Caco-2 (cell line): ENCODE measurements around the gene IL17RA. TPM values are rescaled to one million over a fixed set of nuclear protein-coding genes. Genes with fewer than 3 reads are reported as not detected.
A peak's percentile ranks its signal among the peaks of the same experiment; 100 is the strongest.

Source experiments
- BruUV-seq: library from RNA; stranded (reverse); fragments of 400-500 nt; replicated peaks from 2 replicates; lab custom pipeline; 2021; lab: Mats Ljungman, UMichigan
- CTCF ChIA-PET: fragments of 300-600 bp; sonication (Branson Sonifier 250); formaldehyde crosslinking; loops from one replicate; lab custom pipeline; 2022; ENCODE audit warnings: antibody characterized with exemption; lab: Charles Lee
- POLR2A ChIA-PET: fragments of 300-600 bp; sonication (Branson Sonifier 250); formaldehyde crosslinking; loops from one replicate; lab custom pipeline; 2022; ENCODE audit warnings: antibody characterized with exemption; lab: Charles Lee
- DNase-seq, 2 experiments: peaks; one replicate each; pipeline versions ENCODE4 v3.0.0 to v3.0.0-alpha.2; 2020 to 2022
- H3K27me3 ChIP-seq: replicated peaks from 2 replicates; pipeline ENCODE4 v1.6.0; 2011; ENCODE audit warnings: low read length; ENCODE audit not compliant: control insufficient read depth, insufficient read depth
- H3K36me3 ChIP-seq: 2 replicates; pipeline ENCODE4 v1.5.1; 2011; ENCODE audit warnings: low read length; ENCODE audit not compliant: control insufficient read depth, insufficient read depth
- H3K4me1 ChIP-seq: fragments of 250-450 bp; sonication (Bioruptor Pico); 2 replicates; pipeline ENCODE4 v1.5.1; 2020; ENCODE audit warnings: mild to moderate bottlenecking
- H3K4me3 ChIP-seq: 2 replicates; pipeline ENCODE4 v1.5.1; 2011; ENCODE audit warnings: low read depth, mild to moderate bottlenecking, control low read depth, low read length
- H3K9me3 ChIP-seq: fragments of 250-450 bp; sonication (Bioruptor Pico); 2 replicates; pipeline ENCODE4 v1.5.1; 2020; ENCODE audit warnings: mild to moderate bottlenecking, moderate library complexity
- H3K27ac Mint-ChIP-seq: one replicate; pipeline ENCODE4 v1.8.0; 2022; ENCODE audit warnings: mixed read lengths; ENCODE audit not compliant: unreplicated experiment
- H3K27me3 Mint-ChIP-seq: one replicate; pipeline ENCODE4 v1.8.0; 2022; ENCODE audit warnings: mixed read lengths; ENCODE audit not compliant: insufficient read depth, unreplicated experiment
- H3K36me3 Mint-ChIP-seq: one replicate; pipeline ENCODE4 v1.8.0; 2022; ENCODE audit warnings: mild to moderate bottlenecking, mixed read lengths; ENCODE audit not compliant: insufficient read depth, unreplicated experiment
- H3K4me1 Mint-ChIP-seq: one replicate; pipeline ENCODE4 v1.8.0; 2022; ENCODE audit warnings: low read depth, mixed read lengths; ENCODE audit not compliant: unreplicated experiment
- H3K4me3 Mint-ChIP-seq: one replicate; pipeline ENCODE4 v1.8.0; 2022; ENCODE audit warnings: mild to moderate bottlenecking, moderate library complexity, mixed read lengths; ENCODE audit not compliant: unreplicated experiment
- H3K9me3 Mint-ChIP-seq: one replicate; pipeline ENCODE4 v1.8.0; 2022; ENCODE audit warnings: mixed read lengths; ENCODE audit not compliant: unreplicated experiment
- CTCF ChIP-seq, 2 experiments: fragments of 200-600 bp in 1 of 2; IDR thresholded peaks; 1 replicate in 1 of 2; 2 replicates in 1 of 2; pipeline versions ENCODE4 v1.5.1 to v1.8.0; 2011 to 2022; ENCODE audit warnings: antibody characterized with exemption in 1 of 2, control low read depth in 1 of 2, inconsistent platforms in 1 of 2, low read depth in 1 of 2, low read length in 1 of 2, mild to moderate bottlenecking in 1 of 2, moderate library complexity in 1 of 2; ENCODE audit not compliant: insufficient read depth in 1 of 2, severe bottlenecking in 1 of 2, unreplicated experiment in 1 of 2
- intact Hi-C: fragments of 100-400 bp; cut with micrococcal nuclease; formaldehyde crosslinking; loops from one replicate; pipeline ENCODE4 v1.10.0; 2022; ENCODE audit not compliant: unreplicated experiment
- total RNA-seq: library from RNA; stranded (reverse); gene quantifications from 2 replicates; pipeline ENCODE4 v1.2.3, GENCODE V29; 2022

IL17RA gene
- total RNA-seq, 1 experiment from 2014 or later, result 14.5 TPM

GRCh38 chr22:17119481-17120202 lies 34.8 kb downstream of the IL17RA start:
- H3K27me3 Mint-ChIP-seq, result peaks cover 13% of the 10 kb centered on the region

GRCh38 chr22:17120281-17120680 lies 35.5 kb downstream of the IL17RA start:
- Mint-ChIP-seq H3K9me3 (no peaks in the 10 kb centered on the region), H3K27ac (no peak overlapping the region), H3K4me1 (peaks cover 9% of the 10 kb centered on the region), H3K27me3 (peaks cover 15% of the 10 kb centered on the region), H3K36me3 (no peaks in the 10 kb centered on the region), H3K4me3 (peak overlapping the region; percentile 85)
- DNase-seq, result peak; percentile 73 to 88
- H3K4me1 ChIP-seq, result peaks cover 5% of the 10 kb centered on the region; the same call in 1 of the 2 replicates
- no TSS peak for BruUV-seq
- TF ChIP-seq CTCF (IDR thresholded peaks at IDR 0.05; ENCODE audit: insufficient read depth in 1 of 2, low read depth in 1 of 2, low read length in 1 of 2, severe bottlenecking in 1 of 2, unreplicated experiment in 1 of 2), result no peak
- no peaks in the 10 kb centered on the region for H3K27me3 ChIP-seq
- peak overlapping the region; percentile 47; the same call in 1 of the 2 replicates for H3K4me3 ChIP-seq
- H3K9me3 ChIP-seq, result no peaks in the 10 kb centered on the region
- ChIA-PET POLR2A (no interaction called here), CTCF (no interaction called here)
- intact Hi-C loops, result loop anchor here (5.0 kb wide), 1 partner anchor 38 kb away; the partner anchor contains the start of gene IL17RA
- no peaks in the 10 kb centered on the region for H3K36me3 ChIP-seq

More at GRCh38 chr22:17119481-17120202, 34.8 kb downstream of the IL17RA start:
- Mint-ChIP-seq H3K4me1 (peaks cover 9% of the 10 kb centered on the region), H3K9me3 (no peaks in the 10 kb centered on the region), H3K36me3 (no peaks in the 10 kb centered on the region), H3K27ac (no peak overlapping the region), H3K4me3 (peak overlapping the region; percentile 85)
- no peaks in the 10 kb centered on the region for H3K9me3 ChIP-seq
- POLR2A ChIA-PET, result no interaction called here
- BruUV-seq, result no TSS peak
- intact Hi-C loops, result loop anchor here (5.0 kb wide), 1 partner anchor 37 kb away; the partner anchor contains the start of gene IL17RA
- H3K4me1 ChIP-seq, result peaks cover 5% of the 10 kb centered on the region; the same call in 1 of the 2 replicates
- no peak for DNase-seq
- no peaks in the 10 kb centered on the region for H3K36me3 ChIP-seq
- no peaks in the 10 kb centered on the region for H3K27me3 ChIP-seq
- H3K4me3 ChIP-seq, result no peak overlapping the region
- CTCF ChIA-PET, result interaction anchor here (1.0 to 1.3 kb wide), 2 partner anchors 52 to 382 kb away, joined by 3 to 5 read pairs; no protein-coding TSS in a partner anchor
- TF ChIP-seq CTCF (IDR thresholded peaks at IDR 0.05; ENCODE audit: insufficient read depth in 1 of 2, low read depth in 1 of 2, low read length in 1 of 2, severe bottlenecking in 1 of 2, unreplicated experiment in 1 of 2), result peak in 1 of 2 experiments; percentile 12

GRCh38 chr22:17120711-17121232 lies 36.0 kb downstream of the IL17RA start:
- no TSS peak for BruUV-seq
- H3K36me3 Mint-ChIP-seq, result no peaks in the 10 kb centered on the region

More at GRCh38 chr22:17120711-17121232, 36.0 kb downstream of the IL17RA start:
- intact Hi-C loops, result loop anchor here (1.0 to 5.0 kb wide), 2 partner anchors 38 kb away; partner anchors contain the start of gene IL17RA
- no peak for TF ChIP-seq CTCF (IDR thresholded peaks at IDR 0.05; ENCODE audit: insufficient read depth in 1 of 2, low read depth in 1 of 2, low read length in 1 of 2, severe bottlenecking in 1 of 2, unreplicated experiment in 1 of 2)
- ChIA-PET POLR2A (no interaction called here), CTCF (no interaction called here)
- peak overlapping the region; percentile 85 for H3K4me3 Mint-ChIP-seq
- H3K27me3 Mint-ChIP-seq, result peaks cover 14% of the 10 kb centered on the region
- no peaks in the 10 kb centered on the region for H3K9me3 Mint-ChIP-seq
- peaks cover 9% of the 10 kb centered on the region for H3K4me1 Mint-ChIP-seq
- no peak for DNase-seq
- no peaks in the 10 kb centered on the region for H3K27me3 ChIP-seq
- H3K36me3 ChIP-seq, result no peaks in the 10 kb centered on the region
- H3K27ac Mint-ChIP-seq, result peak overlapping the region; percentile 71
- peak overlapping the region; percentile 47 for H3K4me3 ChIP-seq
- H3K4me1 ChIP-seq, result peaks cover 5% of the 10 kb centered on the region; the same call in 1 of the 2 replicates
- no peaks in the 10 kb centered on the region for H3K9me3 ChIP-seq
